HepG2 (cell line): ENCODE results near the gene KRTCAP3. TPM values are rescaled to one million over a fixed set of nuclear protein-coding genes. Genes with fewer than 3 reads are reported as not detected.

Source experiments
- ARID4A ChIP-seq: sonication (generic); formaldehyde crosslinking; IDR thresholded peaks from 2 replicates; pipeline ENCODE4 v1.5.0; 2020; ENCODE audit warnings: mild to moderate bottlenecking, missing genetic modification reagents, borderline replicate concordance
- ATF4 ChIP-seq, 2 experiments: fragments of 450-650 bp in 1 of 2; sonication (generic) in 1 of 2; formaldehyde crosslinking; IDR thresholded peaks; 2 replicates each; pipeline versions ENCODE4 v1.5.0 to v1.8.0; 2020 to 2022; ENCODE audit warnings: mild to moderate bottlenecking in 1 of 2, missing genetic modification reagents in 1 of 2
- ATF7 ChIP-seq, 2 experiments: fragments of 450-650 bp in 1 of 2; sonication (generic) in 1 of 2; formaldehyde crosslinking in 1 of 2; IDR thresholded peaks; 2 replicates each; pipeline versions ENCODE4 v1.4.0 to v1.6.1; 2016 to 2020; ENCODE audit warnings: antibody characterized with exemption in 1 of 2, mild to moderate bottlenecking in 1 of 2, missing genetic modification reagents in 1 of 2
- CREB1 ChIP-seq, 2 experiments: fragments of 450-650 bp in 1 of 2; IDR thresholded peaks; 2 replicates each; pipeline ENCODE4 v1.6.1; 2016 to 2017; ENCODE audit warnings: control low read depth in 1 of 2, mild to moderate bottlenecking in 1 of 2, missing compliant biosample characterization in 1 of 2, missing genetic modification characterization in 1 of 2
- ERF ChIP-seq: IDR thresholded peaks from 2 replicates; pipeline ENCODE4 v1.6.1; 2018; ENCODE audit warnings: missing biosample characterization, missing genetic modification reagents
- HDAC6 ChIP-seq: fragments of 200-600 bp; sonication (generic); IDR thresholded peaks from 2 replicates; pipeline ENCODE4 v1.7.0; 2017; ENCODE audit warnings: mild to moderate bottlenecking, antibody characterized with exemption, low read length, low read depth
- KDM4B ChIP-seq: sonication (generic); formaldehyde crosslinking; IDR thresholded peaks from 2 replicates; pipeline ENCODE4 v1.4.0; 2020; ENCODE audit warnings: missing genetic modification reagents
- KLF16 ChIP-seq, 2 experiments: sonication (generic) in 1 of 2; formaldehyde crosslinking in 1 of 2; IDR thresholded peaks; 2 replicates each; pipeline versions ENCODE4 v1.6.1 to v1.8.0; 2016 to 2023; ENCODE audit warnings: missing genetic modification reagents in 2 of 2, missing compliant biosample characterization in 1 of 2
- MYPOP ChIP-seq: sonication (generic); formaldehyde crosslinking; IDR thresholded peaks from 2 replicates; pipeline ENCODE4 v1.8.1; 2023; ENCODE audit warnings: mild to moderate bottlenecking, moderate library complexity, missing genetic modification reagents
- NFATC3 ChIP-seq: sonication (generic); formaldehyde crosslinking; IDR thresholded peaks from 2 replicates; pipeline ENCODE4 v1.5.1; 2020; ENCODE audit warnings: mild to moderate bottlenecking, missing genetic modification reagents
- RARA ChIP-seq: IDR thresholded peaks from 2 replicates; pipeline ENCODE4 v1.6.1; 2016; ENCODE audit warnings: missing genetic modification reagents, missing compliant biosample characterization
- RBAK ChIP-seq: sonication (generic); formaldehyde crosslinking; IDR thresholded peaks from 2 replicates; pipeline ENCODE4 v1.5.1; 2020; ENCODE audit warnings: mild to moderate bottlenecking, missing genetic modification reagents
- SNAI1 ChIP-seq: sonication (generic); formaldehyde crosslinking; IDR thresholded peaks from 2 replicates; pipeline ENCODE4 v1.5.0; 2020; ENCODE audit warnings: mild to moderate bottlenecking, missing genetic modification reagents, borderline replicate concordance
- THAP11 ChIP-seq: IDR thresholded peaks from 2 replicates; pipeline ENCODE4 v1.6.1; 2016; ENCODE audit warnings: missing biosample characterization, missing genetic modification reagents
- ZKSCAN1 ChIP-seq: fragments of 150-350 bp; IDR thresholded peaks from 2 replicates; pipeline ENCODE4 v1.6.1; 2014; ENCODE audit warnings: low read length
- ZNF503 ChIP-seq: sonication (generic); formaldehyde crosslinking; IDR thresholded peaks from 2 replicates; pipeline ENCODE4 v1.4.0; 2020; ENCODE audit warnings: missing genetic modification reagents
- ZNF580 ChIP-seq: IDR thresholded peaks from 2 replicates; pipeline ENCODE4 v1.6.1; 2016; ENCODE audit warnings: low read depth, borderline replicate concordance
- ZNF746 ChIP-seq: sonication (generic); formaldehyde crosslinking; IDR thresholded peaks from 2 replicates; pipeline ENCODE4 v1.8.0; 2022; ENCODE audit warnings: mild to moderate bottlenecking, missing genetic modification reagents
- ZNF776 ChIP-seq: sonication (generic); formaldehyde crosslinking; IDR thresholded peaks from 2 replicates; pipeline ENCODE4 v1.4.0; 2020; ENCODE audit warnings: mild to moderate bottlenecking, missing genetic modification reagents
- polyA plus RNA-seq, 8 experiments: library from polyadenylated mRNA; depleted of rRNA in 3 of 8; stranded (reverse) in 7 of 8; unstranded in 1 of 8; fragments of >200 nt; fragmentation: Illumina TruSeq in 4 of 8; extraction: Trizol in 4 of 8; gene quantifications; 2 replicates each; pipeline versions ENCODE4 v1.2.1 to v1.2.3, GENCODE V29; 2011 to 2016; ENCODE audit warnings: low read depth in 4 of 8, missing spikeins in 1 of 8, mixed read lengths in 1 of 8; ENCODE audit not compliant: insufficient read depth in 1 of 8
- total RNA-seq, 5 experiments: library from RNA; depleted of rRNA; stranded (reverse); fragments of >200 nt; fragmentation: Illumina TruSeq; extraction: Trizol; gene quantifications; 2 replicates each; pipeline ENCODE4 v1.2.3, GENCODE V29; 2016; ENCODE audit warnings: low read depth in 1 of 5

The KRTCAP3 gene
- total and polyA plus RNA-seq, 2 of the 13 experiments (the other 11 are each of a cell fraction or from before 2014, with no cell fraction given): 2.1 to 4.5 TPM

GRCh38 chr2:27407798-27408491, 34.2 kb upstream of the KRTCAP3 start (continued):
- peak; percentile 58; the same call in 1 of the 2 replicates for TF ChIP-seq ERF (CRISPR knock-in tag)
- no peak for TF ChIP-seq ZNF776 (CRISPR knock-in tag)
- TF ChIP-seq CREB1 (IDR thresholded peaks at IDR 0.05): no peak
- no peak for TF ChIP-seq CREB1 (CRISPR knock-in tag; IDR thresholded peaks at IDR 0.05)
- TF ChIP-seq ATF4 (CRISPR knock-in tag; IDR thresholded peaks at IDR 0.05): no peak
- TF ChIP-seq ATF7 (IDR thresholded peaks at IDR 0.05): no peak
- TF ChIP-seq ATF7 (CRISPR knock-in tag; IDR thresholded peaks at IDR 0.05): no peak
- no peak for TF ChIP-seq MYPOP (CRISPR knock-in tag)
- no peak; the same call in 1 of the 2 replicates for TF ChIP-seq RARA (CRISPR knock-in tag)
- peak; percentile 42; the same call in 1 of the 2 replicates for TF ChIP-seq THAP11
- TF ChIP-seq ZKSCAN1: no peak
- no peak for TF ChIP-seq HDAC6
- TF ChIP-seq KDM4B: no peak
- no peak for TF ChIP-seq SNAI1 (CRISPR knock-in tag)
- no peak for TF ChIP-seq ARID4A
- no peak for TF ChIP-seq ZNF580 (CRISPR knock-in tag)
- peak in 1 of 2 experiments; percentile 50; a peak in 1 of 4 replicates for TF ChIP-seq KLF16 (CRISPR knock-in tag; IDR thresholded peaks at IDR 0.05)
- no peak for TF ChIP-seq NFATC3 (CRISPR knock-in tag)
- TF ChIP-seq RBAK (CRISPR knock-in tag): no peak
- TF ChIP-seq ZNF746: no peak
- no peak for TF ChIP-seq ZNF503 (CRISPR knock-in tag)
